ENCODE data around the gene LMNTD1. TPM values are rescaled to one million over a fixed set of nuclear protein-coding genes. Genes with fewer than 3 reads are reported as not detected.

Gene LMNTD1
- polyA plus RNA-seq, 1 donor from 2014 or later: not detected

GRCh38 chr12:25472453-25472852 lies 80.6 kb downstream of the LMNTD1 start:
- no peak for TF ChIP-seq CTCF (IDR thresholded peaks at IDR 0.05; ENCODE audit: poor library complexity, severe bottlenecking)
- no peak for TF ChIP-seq RAD21 (conservative IDR thresholded peaks at IDR 0.05)
- TF ChIP-seq EP300 (conservative IDR thresholded peaks at IDR 0.05; ENCODE audit: poor library complexity, severe bottlenecking): no peak
- no peak for TF ChIP-seq SMC3 (conservative IDR thresholded peaks at IDR 0.05; ENCODE audit: poor library complexity)
- no peak for TF ChIP-seq MXI1 (conservative IDR thresholded peaks at IDR 0.05; ENCODE audit: poor library complexity, severe bottlenecking)
- no peak for TF ChIP-seq EZH2 (IDR thresholded peaks at IDR 0.05; ENCODE audit: borderline replicate concordance, insufficient read depth, low read length, poor library complexity, severe bottlenecking)
- no peak for TF ChIP-seq POLR2AphosphoS5 (IDR thresholded peaks at IDR 0.05)
- no peak for TF ChIP-seq REST (IDR thresholded peaks at IDR 0.05; ENCODE audit: borderline replicate concordance)
- TF ChIP-seq TAF1 (IDR thresholded peaks at IDR 0.05; ENCODE audit: low read depth): no peak
- Histone ChIP-seq H3K36me3 (ENCODE audit: insufficient read depth, low read length) (no peaks in the 10 kb centered on the region), H3K4me3 (ENCODE audit: low read length) (no peak overlapping the region), H3F3A (ENCODE audit: insufficient read depth, low read length, poor library complexity, severe bottlenecking) (no peaks in the 10 kb centered on the region), H3K79me2 (replicated peaks; ENCODE audit: insufficient read depth, low read length) (no peaks in the 10 kb centered on the region), H2AFZ (ENCODE audit: low read depth, low read length) (no peak overlapping the region), H3K4me2 (ENCODE audit: low read length) (no peak overlapping the region), H3K27ac (ENCODE audit: low read length) (no peak overlapping the region), H3K27me3 (ENCODE audit: insufficient read depth, low read depth, low read length) (no peaks in the 10 kb centered on the region), H4K20me1 (ENCODE audit: insufficient read depth) (no peaks in the 10 kb centered on the region), H3K9me2 (ENCODE audit: insufficient read depth, low read length) (no peaks in the 10 kb centered on the region), H3K9ac (ENCODE audit: low read length) (no peak overlapping the region), H3K9me3 (ENCODE audit: low read length) (no peaks in the 10 kb centered on the region)

GRCh38 chr12:25469861-25470260 lies 83.2 kb downstream of the LMNTD1 start:
- Histone ChIP-seq H3K9ac (ENCODE audit: low read length) (no peak overlapping the region), H3K9me3 (ENCODE audit: low read length) (no peaks in the 10 kb centered on the region), H3K36me3 (ENCODE audit: insufficient read depth, low read length) (no peaks in the 10 kb centered on the region), H3F3A (ENCODE audit: insufficient read depth, low read length, poor library complexity, severe bottlenecking) (no peaks in the 10 kb centered on the region), H3K27me3 (ENCODE audit: insufficient read depth, low read depth, low read length) (no peaks in the 10 kb centered on the region), H3K4me3 (ENCODE audit: low read length) (no peak overlapping the region), H3K27ac (ENCODE audit: low read length) (no peak overlapping the region), H3K4me2 (ENCODE audit: low read length) (no peak overlapping the region), H3K79me2 (replicated peaks; ENCODE audit: insufficient read depth, low read length) (no peaks in the 10 kb centered on the region), H4K20me1 (ENCODE audit: insufficient read depth) (no peaks in the 10 kb centered on the region), H2AFZ (ENCODE audit: low read depth, low read length) (no peak overlapping the region), H3K9me2 (ENCODE audit: insufficient read depth, low read length) (no peaks in the 10 kb centered on the region)
- TF ChIP-seq SMC3 (conservative IDR thresholded peaks at IDR 0.05; ENCODE audit: poor library complexity) (no peak), EP300 (conservative IDR thresholded peaks at IDR 0.05; ENCODE audit: poor library complexity, severe bottlenecking) (peak; percentile 25), POLR2AphosphoS5 (IDR thresholded peaks at IDR 0.05) (no peak)

- no peaks in the 10 kb centered on the region for H3F3A ChIP-seq (ENCODE audit: insufficient read depth, low read length, poor library complexity, severe bottlenecking)
- no peak overlapping the region for H2AFZ ChIP-seq (ENCODE audit: low read depth, low read length)
- no peaks in the 10 kb centered on the region for H3K36me3 ChIP-seq (ENCODE audit: insufficient read depth, low read length)
- H3K9ac ChIP-seq (ENCODE audit: low read length): no peak overlapping the region
- no peak overlapping the region for H3K4me2 ChIP-seq (ENCODE audit: low read length)
- no peaks in the 10 kb centered on the region for H4K20me1 ChIP-seq (ENCODE audit: insufficient read depth)
- H3K9me3 ChIP-seq (ENCODE audit: low read length): no peaks in the 10 kb centered on the region
- no peaks in the 10 kb centered on the region for H3K9me2 ChIP-seq (ENCODE audit: insufficient read depth, low read length)
- no peak for TF ChIP-seq SMC3 (conservative IDR thresholded peaks at IDR 0.05; ENCODE audit: poor library complexity)
- TF ChIP-seq EP300 (conservative IDR thresholded peaks at IDR 0.05; ENCODE audit: poor library complexity, severe bottlenecking): no peak
- TF ChIP-seq POLR2AphosphoS5 (IDR thresholded peaks at IDR 0.05): no peak
- no peak for TF ChIP-seq TAF1 (IDR thresholded peaks at IDR 0.05; ENCODE audit: low read depth)
- no peak for TF ChIP-seq RAD21 (conservative IDR thresholded peaks at IDR 0.05)
- no peak for TF ChIP-seq MXI1 (conservative IDR thresholded peaks at IDR 0.05; ENCODE audit: poor library complexity, severe bottlenecking)
- no peaks in the 10 kb centered on the region for H3K79me2 ChIP-seq (replicated peaks; ENCODE audit: insufficient read depth, low read length)
- no peak overlapping the region for H3K4me3 ChIP-seq (ENCODE audit: low read length)
- no peak overlapping the region for H3K27ac ChIP-seq (ENCODE audit: low read length)
- H3K27me3 ChIP-seq (ENCODE audit: insufficient read depth, low read depth, low read length): no peaks in the 10 kb centered on the region
Observed at GRCh38 chr12:25469368-25469767, 83.7 kb downstream of the LMNTD1 start.

All from neural cell (in vitro differentiated cells).